Measurements from ENCODE around the gene CDK5RAP1. TPM values are rescaled to one million over a fixed set of nuclear protein-coding genes. Genes with fewer than 3 reads are reported as not detected.

The CDK5RAP1 gene
- total RNA-seq, 2 experiments from 2014 or later: 32.1 to 49.4 TPM

Other genes with a start within 250 kb of the CDK5RAP1 start
- not detected in 2 replicates for gene BPIFA2, start 233.4 kb downstream of the CDK5RAP1 start, total RNA-seq (2014; rRNA removed; shearing (Covaris generic))
- gene BPIFA2, start 233.4 kb downstream of the CDK5RAP1 start, total RNA-seq (2022): not detected in 2 replicates
- gene BPIFA3, start 184.2 kb downstream of the CDK5RAP1 start, total RNA-seq (2014; rRNA removed; shearing (Covaris generic)): not detected in 2 replicates
- not detected in 2 replicates for gene BPIFA3, start 184.2 kb downstream of the CDK5RAP1 start, total RNA-seq (2022)
- gene BPIFA1, start 165.5 kb downstream of the CDK5RAP1 start, total RNA-seq (2014; rRNA removed; shearing (Covaris generic)): not detected in 2 replicates
- gene BPIFA1, start 165.5 kb downstream of the CDK5RAP1 start, total RNA-seq (2022): not detected in 2 replicates
- gene BPIFB1, start 118.3 kb downstream of the CDK5RAP1 start, total RNA-seq (2014; rRNA removed; shearing (Covaris generic)): not detected in 2 replicates
- gene BPIFB1, start 118.3 kb downstream of the CDK5RAP1 start, total RNA-seq (2022): not detected in 2 replicates
- 44.8 and 46.5 TPM in 2 replicates for gene SNTA1, start 42.2 kb upstream of the CDK5RAP1 start, total RNA-seq (2014; rRNA removed; shearing (Covaris generic))
- 36.6 and 42.1 TPM in 2 replicates for gene SNTA1, start 42.2 kb upstream of the CDK5RAP1 start, total RNA-seq (2022)
- gene CBFA2T2, start 88.6 kb upstream of the CDK5RAP1 start, total RNA-seq (2014; rRNA removed; shearing (Covaris generic)): 32.9 and 38.5 TPM in 2 replicates
- 20.7 and 22.2 TPM in 2 replicates for gene CBFA2T2, start 88.6 kb upstream of the CDK5RAP1 start, total RNA-seq (2022)